Measurements from ENCODE around the gene OCIAD1. TPM values are rescaled to one million over a fixed set of nuclear protein-coding genes. Genes with fewer than 3 reads are reported as not detected.
A peak's percentile ranks its signal among the peaks of the same experiment; 100 is the strongest.

The OCIAD1 gene
- total and polyA plus RNA-seq, 10 of the 15 experiments (the other 5 are each of a cell fraction or from before 2014, with no cell fraction given), result 89.1 to 196 (median 136) TPM

DNA sequence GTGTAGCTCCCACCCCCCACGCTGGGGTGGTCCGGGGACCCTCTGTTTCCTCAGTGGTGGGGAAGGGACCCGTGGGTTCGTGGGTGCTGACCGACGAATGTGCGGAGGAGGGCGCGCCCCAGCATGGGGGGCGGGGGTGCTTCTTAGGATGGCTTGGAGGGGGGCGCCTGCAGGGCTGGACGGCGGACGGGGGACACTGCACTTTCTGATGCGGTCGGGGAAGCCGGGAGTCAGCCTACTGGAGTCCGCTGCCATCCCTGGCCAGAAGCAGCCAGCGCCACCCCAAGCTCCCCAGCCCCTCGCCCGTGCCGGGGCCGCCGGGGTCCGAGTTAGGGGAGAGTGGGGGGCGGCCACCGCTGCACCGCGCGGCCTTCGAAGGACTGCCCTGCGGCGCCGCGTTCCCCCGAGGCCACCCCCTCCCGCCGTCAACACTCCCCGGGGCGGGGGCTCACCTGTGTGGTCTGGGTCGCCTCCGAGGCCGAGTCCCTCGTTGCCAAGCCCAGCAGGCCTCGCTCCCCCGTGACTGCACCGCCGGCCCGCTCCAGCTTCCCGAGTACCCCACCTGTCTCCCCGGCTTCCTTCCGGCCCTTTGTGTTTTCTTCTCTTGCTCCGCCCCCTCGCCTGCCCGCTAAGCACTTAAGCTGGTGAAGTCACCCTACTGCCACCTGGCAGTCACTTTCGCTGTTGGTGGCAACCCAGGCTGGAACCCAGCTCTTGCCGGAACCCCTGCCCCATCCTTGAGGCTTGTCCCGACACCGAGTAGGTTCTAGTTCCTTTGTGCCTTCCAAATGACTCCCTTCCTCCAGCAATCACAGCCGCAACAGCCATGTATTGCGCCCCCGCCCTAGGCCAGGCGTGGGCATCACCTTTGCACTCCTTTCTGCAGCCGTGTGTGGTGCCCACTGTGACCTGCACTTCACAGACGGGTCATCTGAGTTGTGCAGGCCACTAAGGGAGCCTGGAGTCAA is 75.6 kb downstream of the OCIAD1 start, which contains the start of gene OCIAD2 (continued):
- TF ChIP-seq BHLHE40 (IDR thresholded peaks at IDR 0.05; ENCODE audit: borderline replicate concordance in 1 of 2, low read depth in 2 of 2, low read length in 1 of 2) (peak in 1 of 2 experiments; percentile 59; a peak in 1 of 4 replicates), SMARCA5 (IDR thresholded peaks at IDR 0.05) (peak; percentile 9; the same call in 1 of the 2 replicates), NR2F1 (conservative IDR thresholded peaks at IDR 0.05) (0 out of 2 replicates have a peak, but pooled peaks have one; percentile 45), SIN3A (IDR thresholded peaks at IDR 0.05; ENCODE audit: low read depth, low read length) (0 out of 2 replicates have a peak, but pooled peaks have one; percentile 45), IKZF1 (conservative IDR thresholded peaks at IDR 0.05) (peak; percentile 59; the same call in 1 of the 2 replicates), IRF4 (IDR thresholded peaks at IDR 0.05; ENCODE audit: low read depth, low read length) (no peak), MTA2 (IDR thresholded peaks at IDR 0.05; ENCODE audit: low read depth) (peak; percentile 33; the same call in 1 of the 2 replicates), ZSCAN29 (IDR thresholded peaks at IDR 0.05) (no peak), POLR2A (IDR thresholded peaks at IDR 0.05; ENCODE audit: low read depth, low read length) (peak; percentile 92), ATF7 (IDR thresholded peaks at IDR 0.05; ENCODE audit: low read depth) (peak; percentile 66), ETV6 (conservative IDR thresholded peaks at IDR 0.05 in 1 of 2, IDR thresholded peaks at IDR 0.05 in 1 of 2; ENCODE audit: borderline replicate concordance in 1 of 2, low read depth in 1 of 2) (no peak), TCF3 (IDR thresholded peaks at IDR 0.05; ENCODE audit: borderline replicate concordance, insufficient read depth, low read depth, low read length) (peak; percentile 53), TAF1 (IDR thresholded peaks at IDR 0.05; ENCODE audit: borderline replicate concordance, low read depth, low read length) (0 out of 2 replicates have a peak, but pooled peaks have one; percentile 40), POLR2AphosphoS5 (IDR thresholded peaks at IDR 0.05; ENCODE audit: low read length) (peak; percentile 67; the same call in 1 of the 2 replicates), CHD1 (IDR thresholded peaks at IDR 0.05; ENCODE audit: low read depth, low read length) (no peak), CBX5 (IDR thresholded peaks at IDR 0.05; ENCODE audit: low read depth) (no peak), GATAD2B (conservative IDR thresholded peaks at IDR 0.05; ENCODE audit: low read depth) (0 out of 2 replicates have a peak, but pooled peaks have one; percentile 57)
- TF ChIP-seq, protein P1, sequence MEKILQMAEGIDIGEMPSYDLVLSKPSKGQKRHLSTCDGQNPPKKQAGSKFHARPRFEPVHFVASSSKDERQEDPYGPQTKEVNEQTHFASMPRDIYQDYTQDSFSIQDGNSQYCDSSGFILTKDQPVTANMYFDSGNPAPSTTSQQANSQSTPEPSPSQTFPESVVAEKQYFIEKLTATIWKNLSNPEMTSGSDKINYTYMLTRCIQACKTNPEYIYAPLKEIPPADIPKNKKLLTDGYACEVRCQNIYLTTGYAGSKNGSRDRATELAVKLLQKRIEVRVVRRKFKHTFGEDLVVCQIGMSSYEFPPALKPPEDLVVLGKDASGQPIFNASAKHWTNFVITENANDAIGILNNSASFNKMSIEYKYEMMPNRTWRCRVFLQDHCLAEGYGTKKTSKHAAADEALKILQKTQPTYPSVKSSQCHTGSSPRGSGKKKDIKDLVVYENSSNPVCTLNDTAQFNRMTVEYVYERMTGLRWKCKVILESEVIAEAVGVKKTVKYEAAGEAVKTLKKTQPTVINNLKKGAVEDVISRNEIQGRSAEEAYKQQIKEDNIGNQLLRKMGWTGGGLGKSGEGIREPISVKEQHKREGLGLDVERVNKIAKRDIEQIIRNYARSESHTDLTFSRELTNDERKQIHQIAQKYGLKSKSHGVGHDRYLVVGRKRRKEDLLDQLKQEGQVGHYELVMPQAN (conservative IDR thresholded peaks at IDR 0.05), result peak; percentile 53; the same call in 1 of the 2 replicates
- TF ChIP-seq, protein P2, sequence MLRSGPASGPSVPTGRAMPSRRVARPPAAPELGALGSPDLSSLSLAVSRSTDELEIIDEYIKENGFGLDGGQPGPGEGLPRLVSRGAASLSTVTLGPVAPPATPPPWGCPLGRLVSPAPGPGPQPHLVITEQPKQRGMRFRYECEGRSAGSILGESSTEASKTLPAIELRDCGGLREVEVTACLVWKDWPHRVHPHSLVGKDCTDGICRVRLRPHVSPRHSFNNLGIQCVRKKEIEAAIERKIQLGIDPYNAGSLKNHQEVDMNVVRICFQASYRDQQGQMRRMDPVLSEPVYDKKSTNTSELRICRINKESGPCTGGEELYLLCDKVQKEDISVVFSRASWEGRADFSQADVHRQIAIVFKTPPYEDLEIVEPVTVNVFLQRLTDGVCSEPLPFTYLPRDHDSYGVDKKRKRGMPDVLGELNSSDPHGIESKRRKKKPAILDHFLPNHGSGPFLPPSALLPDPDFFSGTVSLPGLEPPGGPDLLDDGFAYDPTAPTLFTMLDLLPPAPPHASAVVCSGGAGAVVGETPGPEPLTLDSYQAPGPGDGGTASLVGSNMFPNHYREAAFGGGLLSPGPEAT (IDR thresholded peaks at IDR 0.05; ENCODE audit: low read depth), result no peak
- TF ChIP-seq, protein P3, sequence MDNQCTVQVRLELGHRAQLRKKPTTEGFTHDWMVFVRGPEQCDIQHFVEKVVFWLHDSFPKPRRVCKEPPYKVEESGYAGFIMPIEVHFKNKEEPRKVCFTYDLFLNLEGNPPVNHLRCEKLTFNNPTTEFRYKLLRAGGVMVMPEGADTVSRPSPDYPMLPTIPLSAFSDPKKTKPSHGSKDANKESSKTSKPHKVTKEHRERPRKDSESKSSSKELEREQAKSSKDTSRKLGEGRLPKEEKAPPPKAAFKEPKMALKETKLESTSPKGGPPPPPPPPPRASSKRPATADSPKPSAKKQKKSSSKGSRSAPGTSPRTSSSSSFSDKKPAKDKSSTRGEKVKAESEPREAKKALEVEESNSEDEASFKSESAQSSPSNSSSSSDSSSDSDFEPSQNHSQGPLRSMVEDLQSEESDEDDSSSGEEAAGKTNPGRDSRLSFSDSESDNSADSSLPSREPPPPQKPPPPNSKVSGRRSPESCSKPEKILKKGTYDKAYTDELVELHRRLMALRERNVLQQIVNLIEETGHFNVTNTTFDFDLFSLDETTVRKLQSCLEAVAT (IDR thresholded peaks at IDR 0.05), result peak; percentile 39; the same call in 1 of the 2 replicates
- TF ChIP-seq, protein P4, sequence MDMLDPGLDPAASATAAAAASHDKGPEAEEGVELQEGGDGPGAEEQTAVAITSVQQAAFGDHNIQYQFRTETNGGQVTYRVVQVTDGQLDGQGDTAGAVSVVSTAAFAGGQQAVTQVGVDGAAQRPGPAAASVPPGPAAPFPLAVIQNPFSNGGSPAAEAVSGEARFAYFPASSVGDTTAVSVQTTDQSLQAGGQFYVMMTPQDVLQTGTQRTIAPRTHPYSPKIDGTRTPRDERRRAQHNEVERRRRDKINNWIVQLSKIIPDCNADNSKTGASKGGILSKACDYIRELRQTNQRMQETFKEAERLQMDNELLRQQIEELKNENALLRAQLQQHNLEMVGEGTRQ (IDR thresholded peaks at IDR 0.05; ENCODE audit: borderline replicate concordance, low read depth, low read length), result no peak
- TF ChIP-seq, protein P5, sequence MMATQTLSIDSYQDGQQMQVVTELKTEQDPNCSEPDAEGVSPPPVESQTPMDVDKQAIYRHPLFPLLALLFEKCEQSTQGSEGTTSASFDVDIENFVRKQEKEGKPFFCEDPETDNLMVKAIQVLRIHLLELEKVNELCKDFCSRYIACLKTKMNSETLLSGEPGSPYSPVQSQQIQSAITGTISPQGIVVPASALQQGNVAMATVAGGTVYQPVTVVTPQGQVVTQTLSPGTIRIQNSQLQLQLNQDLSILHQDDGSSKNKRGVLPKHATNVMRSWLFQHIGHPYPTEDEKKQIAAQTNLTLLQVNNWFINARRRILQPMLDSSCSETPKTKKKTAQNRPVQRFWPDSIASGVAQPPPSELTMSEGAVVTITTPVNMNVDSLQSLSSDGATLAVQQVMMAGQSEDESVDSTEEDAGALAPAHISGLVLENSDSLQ (IDR thresholded peaks at IDR 0.05), result peak; percentile 59; the same call in 1 of the 2 replicates

All from GM12878 (cell line).